KMS-11 (cell line): ENCODE measurements around the gene UNC5B.

Experiments used
- H2AFZ ChIP-seq: fragments of 200-600 bp; sonication (generic); 2 replicates; pipeline ENCODE4 v1.6.1; 2016; ENCODE audit warnings: antibody characterized with exemption, mixed run types, low read depth
- H3K27ac ChIP-seq: fragments of 200-600 bp; sonication (generic); 2 replicates; pipeline ENCODE4 v1.6.1; 2016; ENCODE audit warnings: mild to moderate bottlenecking, mixed run types
- H3K27me3 ChIP-seq: fragments of 200-600 bp; sonication (generic); 2 replicates; pipeline ENCODE4 v1.6.1; 2017; ENCODE audit warnings: mild to moderate bottlenecking, low read depth, mixed run types, moderate library complexity; ENCODE audit not compliant: insufficient read depth
- H3K36me3 ChIP-seq: fragments of 200-600 bp; sonication (generic); 2 replicates; pipeline ENCODE4 v1.6.1; 2017; ENCODE audit warnings: mild to moderate bottlenecking, mixed run types; ENCODE audit not compliant: insufficient read depth
- H3K4me1 ChIP-seq: fragments of 200-600 bp; sonication (generic); 2 replicates; pipeline ENCODE4 v1.6.1; 2016; ENCODE audit warnings: mild to moderate bottlenecking, low read depth, mixed run types; ENCODE audit not compliant: poor library complexity, severe bottlenecking
- H3K4me2 ChIP-seq: fragments of 200-600 bp; sonication (generic); 2 replicates; pipeline ENCODE4 v1.7.0; 2016; ENCODE audit warnings: mild to moderate bottlenecking, mixed run types
- H3K4me3 ChIP-seq: fragments of 200-600 bp; sonication (generic); IDR thresholded peaks from 2 replicates; pipeline ENCODE4 v1.6.1; 2017; ENCODE audit warnings: low read depth, low read length, mixed read lengths; ENCODE audit not compliant: insufficient read depth
- H3K79me2 ChIP-seq: fragments of 200-600 bp; sonication (generic); 2 replicates; pipeline ENCODE4 v1.6.1; 2016; ENCODE audit warnings: low read depth, mixed run types; ENCODE audit not compliant: insufficient read depth
- H3K9ac ChIP-seq: fragments of 200-600 bp; sonication (generic); 2 replicates; pipeline ENCODE4 v1.6.1; 2016; ENCODE audit warnings: mild to moderate bottlenecking, mixed run types
- H4K20me1 ChIP-seq: fragments of 200-600 bp; sonication (generic); 2 replicates; pipeline ENCODE4 v1.6.1; 2016; ENCODE audit warnings: mild to moderate bottlenecking, mixed run types; ENCODE audit not compliant: insufficient read depth
- TF ChIP-seq, protein P1 (sequence below): fragments of 200-600 bp; sonication (generic); conservative IDR thresholded peaks from 2 replicates; pipeline ENCODE4 v1.6.1; 2017; ENCODE audit warnings: low read depth, mild to moderate bottlenecking, antibody characterized with exemption, low read length, moderate library complexity, mixed read lengths

The UNC5B gene

DNA sequence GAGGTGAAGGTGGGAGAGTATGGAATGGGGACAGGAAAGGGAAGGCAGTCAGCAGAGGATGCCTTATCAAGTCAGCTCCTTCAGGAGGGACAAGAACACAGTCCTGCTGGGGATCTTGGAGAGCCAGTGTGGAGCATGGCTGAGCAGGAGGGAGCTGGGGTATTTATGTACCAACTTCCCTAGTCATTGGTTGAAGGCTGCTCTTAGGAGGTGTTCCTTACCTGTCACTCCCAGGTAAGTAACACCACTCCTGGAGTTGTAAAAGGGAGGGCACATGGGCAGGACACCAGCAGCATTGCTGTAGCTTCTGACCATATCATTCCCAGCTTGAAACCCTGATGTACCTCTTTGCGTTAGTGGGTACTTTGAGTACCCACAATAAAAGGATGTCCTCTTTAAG lies 136.5 kb downstream of the UNC5B start:
- Histone ChIP-seq H3K9ac (no peak overlapping the region), H3K4me2 (no peak overlapping the region), H3K4me1 (no peaks in the 10 kb centered on the region), H2AFZ (no peak overlapping the region), H3K36me3 (no peaks in the 10 kb centered on the region), H3K27me3 (no peaks in the 10 kb centered on the region), H4K20me1 (no peaks in the 10 kb centered on the region), H3K79me2 (no peaks in the 10 kb centered on the region), H3K4me3 (no peak overlapping the region), H3K27ac (no peak overlapping the region)
- TF ChIP-seq, protein P1, sequence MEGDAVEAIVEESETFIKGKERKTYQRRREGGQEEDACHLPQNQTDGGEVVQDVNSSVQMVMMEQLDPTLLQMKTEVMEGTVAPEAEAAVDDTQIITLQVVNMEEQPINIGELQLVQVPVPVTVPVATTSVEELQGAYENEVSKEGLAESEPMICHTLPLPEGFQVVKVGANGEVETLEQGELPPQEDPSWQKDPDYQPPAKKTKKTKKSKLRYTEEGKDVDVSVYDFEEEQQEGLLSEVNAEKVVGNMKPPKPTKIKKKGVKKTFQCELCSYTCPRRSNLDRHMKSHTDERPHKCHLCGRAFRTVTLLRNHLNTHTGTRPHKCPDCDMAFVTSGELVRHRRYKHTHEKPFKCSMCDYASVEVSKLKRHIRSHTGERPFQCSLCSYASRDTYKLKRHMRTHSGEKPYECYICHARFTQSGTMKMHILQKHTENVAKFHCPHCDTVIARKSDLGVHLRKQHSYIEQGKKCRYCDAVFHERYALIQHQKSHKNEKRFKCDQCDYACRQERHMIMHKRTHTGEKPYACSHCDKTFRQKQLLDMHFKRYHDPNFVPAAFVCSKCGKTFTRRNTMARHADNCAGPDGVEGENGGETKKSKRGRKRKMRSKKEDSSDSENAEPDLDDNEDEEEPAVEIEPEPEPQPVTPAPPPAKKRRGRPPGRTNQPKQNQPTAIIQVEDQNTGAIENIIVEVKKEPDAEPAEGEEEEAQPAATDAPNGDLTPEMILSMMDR = no peak

DNA sequence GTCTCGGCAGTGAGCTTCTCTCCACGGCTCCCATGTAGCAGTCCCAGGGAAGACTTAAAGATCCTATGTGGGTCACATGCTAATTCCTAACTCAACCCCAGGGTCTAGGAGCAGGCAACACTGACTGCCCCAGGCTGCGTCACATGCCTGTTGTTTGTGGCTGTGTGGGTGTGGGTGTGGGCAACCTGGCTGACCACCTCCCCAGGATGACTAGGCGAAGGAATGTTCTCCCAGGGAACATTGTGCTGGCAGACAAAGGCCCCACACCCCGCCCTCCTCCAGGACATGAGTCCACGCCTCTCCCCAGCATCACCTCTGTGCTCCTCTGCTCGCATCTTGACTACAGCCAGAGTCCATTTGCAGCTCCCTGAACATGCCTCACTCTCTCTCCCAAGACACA lies 137.0 kb downstream of the UNC5B start:
- H3K36me3 ChIP-seq = no peaks in the 10 kb centered on the region
- H3K4me1 ChIP-seq = no peaks in the 10 kb centered on the region
- no peaks in the 10 kb centered on the region for H3K27me3 ChIP-seq
- no peak overlapping the region for H2AFZ ChIP-seq
- TF ChIP-seq, protein P1 = no peak
- no peaks in the 10 kb centered on the region for H3K79me2 ChIP-seq
- no peak overlapping the region for H3K4me2 ChIP-seq
- H3K27ac ChIP-seq = no peak overlapping the region
- H3K9ac ChIP-seq = no peak overlapping the region
- no peak overlapping the region for H3K4me3 ChIP-seq
- no peaks in the 10 kb centered on the region for H4K20me1 ChIP-seq

DNA sequence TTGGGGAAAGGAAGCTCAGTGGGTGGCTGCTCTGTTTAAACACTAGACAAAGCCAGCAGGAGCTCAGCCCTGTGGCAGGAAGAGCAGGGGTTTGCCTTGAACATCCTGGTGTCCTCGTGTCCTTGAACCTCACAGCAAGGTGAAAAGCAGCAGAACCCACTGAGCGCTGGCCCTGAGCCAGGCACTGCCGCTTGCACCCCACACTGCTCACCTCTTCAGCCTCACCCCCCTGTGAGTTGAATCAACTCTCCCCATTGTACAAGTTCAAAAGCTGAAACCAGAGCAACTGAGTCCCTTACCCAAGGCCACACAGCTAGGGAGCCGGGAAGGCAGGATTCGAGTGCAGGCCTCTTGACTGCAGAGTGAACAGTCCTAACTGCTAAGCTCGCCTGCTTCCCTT lies 138.7 kb downstream of the UNC5B start:
- TF ChIP-seq, protein P1 = no peak

DNA sequence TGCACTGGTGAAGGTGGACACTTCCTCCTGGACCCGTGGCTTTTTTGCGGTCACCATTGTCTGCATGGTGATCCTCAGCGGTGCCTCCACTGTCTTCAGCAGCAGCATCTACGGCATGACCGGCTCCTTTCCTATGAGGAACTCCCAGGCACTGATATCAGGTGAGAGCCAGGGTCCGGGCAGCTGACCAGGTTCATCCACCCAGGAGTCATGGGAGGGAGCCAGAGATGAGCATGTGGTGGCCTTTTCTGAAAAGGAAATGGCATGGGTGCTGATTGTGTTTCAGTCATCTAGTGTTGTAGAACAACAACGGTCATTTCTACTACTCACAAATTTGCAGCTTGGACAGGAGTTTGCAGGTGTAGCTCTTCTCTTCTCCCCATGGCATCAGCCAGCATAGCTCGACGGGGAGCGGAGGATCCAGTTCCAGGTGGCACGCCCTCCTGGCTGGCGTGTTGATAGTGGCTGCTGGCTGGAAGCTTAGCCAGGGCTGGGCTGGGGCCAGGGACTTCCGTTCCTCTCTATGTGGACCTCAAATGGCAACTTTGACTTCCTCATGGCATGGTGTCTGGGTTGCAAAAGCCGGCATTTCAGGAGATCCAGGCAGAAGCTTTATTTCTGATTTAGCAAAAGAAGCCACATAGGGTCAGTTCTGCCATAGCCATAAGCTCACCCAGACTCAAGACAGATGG lies 139.4 kb downstream of the UNC5B start:
- TF ChIP-seq, protein P1 = no peak

More for the DNA sequence above, 138.7 kb downstream of the UNC5B start:
- no peaks in the 10 kb centered on the region for H3K36me3 ChIP-seq
- H2AFZ ChIP-seq = no peak overlapping the region
- H3K27ac ChIP-seq = no peak overlapping the region
- H4K20me1 ChIP-seq = no peaks in the 10 kb centered on the region
- H3K4me1 ChIP-seq = no peaks in the 10 kb centered on the region
- no peaks in the 10 kb centered on the region for H3K79me2 ChIP-seq
- H3K4me2 ChIP-seq = no peak overlapping the region
- no peak overlapping the region for H3K9ac ChIP-seq
- no peaks in the 10 kb centered on the region for H3K27me3 ChIP-seq
- H3K4me3 ChIP-seq = no peak overlapping the region

More for the DNA sequence above, 139.4 kb downstream of the UNC5B start:
- Histone ChIP-seq H3K36me3 (no peaks in the 10 kb centered on the region), H3K9ac (no peak overlapping the region), H3K4me1 (no peaks in the 10 kb centered on the region), H3K4me3 (no peak overlapping the region), H2AFZ (no peak overlapping the region), H3K79me2 (no peaks in the 10 kb centered on the region), H3K27me3 (no peaks in the 10 kb centered on the region), H3K4me2 (no peak overlapping the region), H3K27ac (no peak overlapping the region), H4K20me1 (no peaks in the 10 kb centered on the region)
